H9 (cell line): Measurements from ENCODE around the gene PTCH1. TPM values are rescaled to one million over a fixed set of nuclear protein-coding genes. Genes with fewer than 3 reads are reported as not detected.

Source experiments
- DNase-seq: peaks from one replicate; pipeline ENCODE4 v3.0.0-alpha.2; 2017
- H2AFZ ChIP-seq: one replicate; pipeline ENCODE4 v1.6.1; 2013; ENCODE audit warnings: mild to moderate bottlenecking, low read length, control low read depth, moderate library complexity
- H2AK5ac ChIP-seq: 2 replicates; pipeline ENCODE4 v1.6.1; 2013; ENCODE audit warnings: low read length, control low read depth, mixed read lengths; ENCODE audit not compliant: insufficient read length
- H2BK120ac ChIP-seq: one replicate; pipeline ENCODE4 v1.6.1; 2013; ENCODE audit warnings: low read depth, mild to moderate bottlenecking, low read length, control low read depth, inconsistent platforms; ENCODE audit not compliant: poor library complexity, severe bottlenecking
- H2BK12ac ChIP-seq: 2 replicates; pipeline ENCODE4 v1.6.1; 2013; ENCODE audit warnings: low read length, control low read depth, mixed read lengths, low read depth; ENCODE audit not compliant: insufficient read length
- H2BK15ac ChIP-seq: 2 replicates; pipeline ENCODE4 v1.6.1; 2013; ENCODE audit warnings: low read depth, low read length, control low read depth
- H2BK20ac ChIP-seq: one replicate; pipeline ENCODE4 v1.6.1; 2013; ENCODE audit warnings: low read depth, mild to moderate bottlenecking, low read length, control low read depth, inconsistent platforms; ENCODE audit not compliant: poor library complexity, severe bottlenecking
- H2BK5ac ChIP-seq: 2 replicates; pipeline ENCODE4 v1.6.1; 2013; ENCODE audit warnings: low read length, control low read depth, mixed read lengths; ENCODE audit not compliant: insufficient read length
- H3K14ac ChIP-seq: 2 replicates; pipeline ENCODE4 v1.6.1; 2013; ENCODE audit warnings: low read length, control low read depth; ENCODE audit not compliant: insufficient read depth
- H3K18ac ChIP-seq: 2 replicates; pipeline ENCODE4 v1.6.1; 2013; ENCODE audit warnings: low read depth, mild to moderate bottlenecking, mixed read lengths, low read length, control low read depth; ENCODE audit not compliant: insufficient read length
- H3K23ac ChIP-seq: 2 replicates; pipeline ENCODE4 v1.6.1; 2013; ENCODE audit warnings: low read length, control low read depth, mixed read lengths, low read depth; ENCODE audit not compliant: insufficient read length
- H3K23me2 ChIP-seq: 2 replicates; pipeline ENCODE4 v1.6.1; 2013; ENCODE audit warnings: low read depth, mild to moderate bottlenecking, mixed read lengths, low read length, control low read depth; ENCODE audit not compliant: insufficient read length, poor library complexity, severe bottlenecking
- H3K27ac ChIP-seq: 2 replicates; pipeline ENCODE4 v1.5.1; 2013; ENCODE audit warnings: low read length, control low read depth, mixed read lengths, low read depth; ENCODE audit not compliant: insufficient read length
- H3K27me3 ChIP-seq: 2 replicates; pipeline ENCODE4 v1.6.1; 2013; ENCODE audit warnings: low read length, control low read depth, inconsistent platforms; ENCODE audit not compliant: insufficient read depth
- H3K4ac ChIP-seq: 2 replicates; pipeline ENCODE4 v1.6.1; 2013; ENCODE audit warnings: low read depth, mild to moderate bottlenecking, control low read depth, inconsistent platforms, low read length, moderate library complexity
- H3K4me1 ChIP-seq: 2 replicates; pipeline ENCODE4 v1.6.1; 2013; ENCODE audit warnings: low read length, control low read depth, inconsistent platforms; ENCODE audit not compliant: insufficient read depth
- H3K4me2 ChIP-seq: 2 replicates; pipeline ENCODE4 v1.6.1; 2013; ENCODE audit warnings: low read length, control low read depth, mixed read lengths; ENCODE audit not compliant: insufficient read length, insufficient read depth
- H3K56ac ChIP-seq: 2 replicates; pipeline ENCODE4 v1.6.1; 2013; ENCODE audit warnings: low read depth, mild to moderate bottlenecking, mixed read lengths, low read length, control low read depth; ENCODE audit not compliant: insufficient read length
- H3K79me1 ChIP-seq: 2 replicates; pipeline ENCODE4 v1.6.1; 2013; ENCODE audit warnings: low read depth, mild to moderate bottlenecking, moderate library complexity, low read length, control low read depth, inconsistent platforms; ENCODE audit not compliant: insufficient read depth, poor library complexity, severe bottlenecking
- H3K79me2 ChIP-seq: 2 replicates; pipeline ENCODE4 v1.6.1; 2013; ENCODE audit warnings: low read length, control low read depth, inconsistent platforms; ENCODE audit not compliant: insufficient read depth
- H3K9ac ChIP-seq: 2 replicates; pipeline ENCODE4 v1.6.1; 2013; ENCODE audit warnings: low read length, control low read depth, mixed read lengths; ENCODE audit not compliant: insufficient read length; ENCODE audit errors: extremely low read depth
- H3K9me3 ChIP-seq: one replicate; pipeline ENCODE4 v1.6.1; 2013; ENCODE audit warnings: low read depth, low read length, inconsistent platforms; ENCODE audit not compliant: control insufficient read depth
- H3T11ph ChIP-seq: one replicate; pipeline ENCODE4 v1.6.1; 2013; ENCODE audit warnings: mild to moderate bottlenecking, low read length, control low read depth, inconsistent platforms
- H4K20me1 ChIP-seq: one replicate; pipeline ENCODE4 v1.6.1; 2013; ENCODE audit not compliant: control insufficient read depth, insufficient read length, insufficient read depth
- H4K5ac ChIP-seq: 2 replicates; pipeline ENCODE4 v1.6.1; 2013; ENCODE audit warnings: low read depth, mild to moderate bottlenecking, mixed read lengths, low read length, control low read depth; ENCODE audit not compliant: insufficient read length
- H4K8ac ChIP-seq: replicated peaks from 2 replicates; pipeline ENCODE4 v1.6.1; 2013; ENCODE audit warnings: low read length, control low read depth, mixed read lengths, low read depth; ENCODE audit not compliant: insufficient read length
- H4K91ac ChIP-seq: 2 replicates; pipeline ENCODE4 v1.6.1; 2013; ENCODE audit warnings: low read depth, mild to moderate bottlenecking, moderate library complexity, mixed read lengths, low read length, control low read depth; ENCODE audit not compliant: insufficient read length
- H3K27ac Mint-ChIP-seq, 3 experiments: 2 replicates in 2 of 3; 3 replicates in 1 of 3; pipeline ENCODE4 v1.8.0; 2020 to 2021; ENCODE audit warnings: mixed read lengths in 3 of 3, mild to moderate bottlenecking in 1 of 3, moderate library complexity in 1 of 3
- H3K27me3 Mint-ChIP-seq: 2 replicates; pipeline ENCODE4 v1.8.0; 2021; ENCODE audit warnings: low read depth, mild to moderate bottlenecking, moderate library complexity, mixed read lengths
- H3K36me3 Mint-ChIP-seq, 3 experiments: 2 replicates in 2 of 3; 3 replicates in 1 of 3; pipeline ENCODE4 v1.8.0; 2020 to 2021; ENCODE audit warnings: low read depth in 3 of 3, mixed read lengths in 3 of 3; ENCODE audit not compliant: insufficient read depth in 1 of 3
- H3K4me1 Mint-ChIP-seq, 2 experiments: 2 replicates each; pipeline ENCODE4 v1.8.0; 2020; ENCODE audit warnings: mixed read lengths in 2 of 2
- H3K4me3 Mint-ChIP-seq, 2 experiments: 2 replicates in 1 of 2; 3 replicates in 1 of 2; pipeline ENCODE4 v1.8.0; 2020 to 2021; ENCODE audit warnings: mild to moderate bottlenecking in 2 of 2, mixed read lengths in 2 of 2, moderate library complexity in 1 of 2
- H3K9me3 Mint-ChIP-seq, 2 experiments: 2 replicates in 1 of 2; 3 replicates in 1 of 2; pipeline ENCODE4 v1.8.0; 2020; ENCODE audit warnings: mild to moderate bottlenecking in 2 of 2, mixed read lengths in 2 of 2, moderate library complexity in 1 of 2
- WGBS: extraction: QIAGEN DNeasy Blood & Tissue Kit; methylation state at CpG from one replicate; pipeline ENCODE4 v1.1.7; 2013; ENCODE audit warnings: missing lambda C conversion rate, low lambda C conversion rate, mixed read lengths; ENCODE audit not compliant: insufficient read length; ENCODE audit errors: extremely low coverage; 5-methylcytosine and 5-hydroxymethylcytosine counted together
- total RNA-seq: library from RNA; stranded (reverse); gene quantifications from 2 replicates; pipeline ENCODE4 v1.2.1, GENCODE V29; 2021
- TF ChIP-seq, protein P1 (sequence below): fragments of 200-600 bp; sonication (generic); conservative IDR thresholded peaks from 3 replicates; pipeline ENCODE4 v1.8.0; 2021; ENCODE audit warnings: antibody characterized with exemption, mild to moderate bottlenecking

PTCH1 gene
- total RNA-seq, 1 experiment from 2014 or later: 9.1 TPM

DNA sequence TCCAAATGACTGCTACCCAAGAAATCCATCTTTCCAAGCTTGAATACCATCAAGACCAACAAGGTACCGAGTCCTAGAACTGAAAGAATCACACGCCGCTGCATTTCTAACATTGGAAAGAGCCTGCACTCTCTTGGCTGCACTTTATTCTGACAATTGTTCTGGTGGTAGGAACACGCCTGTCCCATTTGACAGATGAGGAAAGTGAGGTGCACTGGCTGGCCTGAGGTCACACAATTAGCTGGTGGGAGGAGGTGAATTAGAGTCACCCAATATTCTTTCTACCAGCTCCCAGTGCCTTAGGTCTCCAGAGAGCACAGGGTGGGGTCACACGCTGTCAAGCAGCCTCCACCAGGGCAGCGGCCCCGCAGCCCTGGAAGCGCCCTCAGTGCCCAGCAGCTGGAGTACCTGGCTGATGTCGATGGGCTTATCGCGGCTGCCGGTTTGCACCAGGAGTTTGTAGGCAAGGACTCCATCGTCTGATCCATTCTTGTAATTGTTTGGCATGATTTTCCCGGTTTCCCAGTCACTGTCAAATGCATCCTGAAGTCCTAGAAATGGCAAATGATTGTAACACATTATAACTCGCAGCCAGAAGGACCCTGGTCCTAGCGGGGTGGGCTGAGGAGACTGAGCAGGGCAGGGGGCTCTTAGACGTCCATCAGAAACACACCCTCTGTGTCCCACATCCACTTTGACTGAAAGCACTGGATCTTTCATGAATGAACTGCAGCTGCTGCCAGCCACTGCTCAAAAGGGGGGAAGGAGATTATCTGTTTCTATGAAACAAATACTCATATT, 55.1 kb downstream of the PTCH1 start:
- no peak overlapping the region for H4K91ac ChIP-seq

More for the DNA sequence above, 55.1 kb downstream of the PTCH1 start:
- H2BK15ac ChIP-seq: no peak overlapping the region
- peaks cover 28% of the 10 kb centered on the region for H3K27me3 Mint-ChIP-seq
- no peak overlapping the region for H3K4ac ChIP-seq
- H3K9me3 ChIP-seq: no peaks in the 10 kb centered on the region
- H3K4me1 Mint-ChIP-seq: peaks cover 24 to 31% of the 10 kb centered on the region in 2 experiments
- H3K27ac Mint-ChIP-seq: no peak overlapping the region; a peak in 1 of 7 replicates
- H3K4me1 ChIP-seq: peaks cover 6% of the 10 kb centered on the region; the same call in 1 of the 2 replicates
- no peak overlapping the region for H3K14ac ChIP-seq
- H2BK20ac ChIP-seq: no peak overlapping the region
- H3K79me2 ChIP-seq: no peaks in the 10 kb centered on the region
- H2AFZ ChIP-seq: no peak overlapping the region
- no peak for DNase-seq
- no peak overlapping the region for H2AK5ac ChIP-seq
- no peaks in the 10 kb centered on the region for H4K20me1 ChIP-seq
- no peak overlapping the region; a peak in 1 of 5 replicates for H3K4me3 Mint-ChIP-seq
- H3K9me3 Mint-ChIP-seq: no peaks in the 10 kb centered on the region
- H3K18ac ChIP-seq: no peak overlapping the region
- no peak overlapping the region for H3K4me2 ChIP-seq
- H3K36me3 Mint-ChIP-seq: peaks cover 25 to 65% (median 38%) of the 10 kb centered on the region in 3 experiments; a peak in 6 of 7 replicates
- TF ChIP-seq, protein P1, sequence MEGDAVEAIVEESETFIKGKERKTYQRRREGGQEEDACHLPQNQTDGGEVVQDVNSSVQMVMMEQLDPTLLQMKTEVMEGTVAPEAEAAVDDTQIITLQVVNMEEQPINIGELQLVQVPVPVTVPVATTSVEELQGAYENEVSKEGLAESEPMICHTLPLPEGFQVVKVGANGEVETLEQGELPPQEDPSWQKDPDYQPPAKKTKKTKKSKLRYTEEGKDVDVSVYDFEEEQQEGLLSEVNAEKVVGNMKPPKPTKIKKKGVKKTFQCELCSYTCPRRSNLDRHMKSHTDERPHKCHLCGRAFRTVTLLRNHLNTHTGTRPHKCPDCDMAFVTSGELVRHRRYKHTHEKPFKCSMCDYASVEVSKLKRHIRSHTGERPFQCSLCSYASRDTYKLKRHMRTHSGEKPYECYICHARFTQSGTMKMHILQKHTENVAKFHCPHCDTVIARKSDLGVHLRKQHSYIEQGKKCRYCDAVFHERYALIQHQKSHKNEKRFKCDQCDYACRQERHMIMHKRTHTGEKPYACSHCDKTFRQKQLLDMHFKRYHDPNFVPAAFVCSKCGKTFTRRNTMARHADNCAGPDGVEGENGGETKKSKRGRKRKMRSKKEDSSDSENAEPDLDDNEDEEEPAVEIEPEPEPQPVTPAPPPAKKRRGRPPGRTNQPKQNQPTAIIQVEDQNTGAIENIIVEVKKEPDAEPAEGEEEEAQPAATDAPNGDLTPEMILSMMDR: no peak
- H3K79me1 ChIP-seq: no peaks in the 10 kb centered on the region
- no peak overlapping the region for H4K8ac ChIP-seq
- H3K27ac ChIP-seq: no peak overlapping the region
- no peaks in the 10 kb centered on the region for H3K27me3 ChIP-seq
- no peak overlapping the region for H4K5ac ChIP-seq
- no CpG with 5 or more reads among the region's 17 CpGs for WGBS
- H2BK120ac ChIP-seq: no peak overlapping the region
- no peak overlapping the region for H3K9ac ChIP-seq
- H2BK5ac ChIP-seq: no peak overlapping the region
- H2BK12ac ChIP-seq: no peak overlapping the region
- H3T11ph ChIP-seq: no peak overlapping the region
- no peak overlapping the region for H3K56ac ChIP-seq
- no peaks in the 10 kb centered on the region for H3K23me2 ChIP-seq
- no peak overlapping the region for H3K23ac ChIP-seq
